OCI-LY1 (cell line): Measurements from ENCODE around the gene COL15A1.

Experiments
- H2AFZ ChIP-seq: fragments of 200-600 bp; sonication (generic), shearing (Covaris generic); 2 replicates; pipeline ENCODE4 v1.6.0; 2014; ENCODE audit warnings: antibody characterized with exemption, mild to moderate bottlenecking, low read length
- H3F3A ChIP-seq: fragments of 200-600 bp; sonication (generic), shearing (Covaris generic); 2 replicates; pipeline ENCODE4 v1.6.0; 2014; ENCODE audit warnings: mild to moderate bottlenecking, antibody characterized with exemption, low read length, moderate library complexity; ENCODE audit not compliant: insufficient read depth
- H3K27ac ChIP-seq: fragments of 200-600 bp; sonication (generic); 2 replicates; pipeline ENCODE4 v1.5.1; 2014; ENCODE audit warnings: low read length, mixed run types, mild to moderate bottlenecking, low read depth; ENCODE audit not compliant: poor library complexity, severe bottlenecking
- H3K27me3 ChIP-seq: fragments of 200-600 bp; sonication (generic); 2 replicates; pipeline ENCODE4 v1.6.0; 2014; ENCODE audit warnings: antibody characterized with exemption, mild to moderate bottlenecking, low read length, moderate library complexity; ENCODE audit not compliant: insufficient read depth
- H3K36me3 ChIP-seq: fragments of 200-600 bp; sonication (generic); 2 replicates; pipeline ENCODE4 v1.6.1; 2014; ENCODE audit warnings: mild to moderate bottlenecking, antibody characterized with exemption, low read length, moderate library complexity, mixed read lengths; ENCODE audit not compliant: insufficient read depth
- H3K4me1 ChIP-seq: fragments of 200-600 bp; sonication (generic); 2 replicates; pipeline ENCODE4 v1.5.1; 2014; ENCODE audit warnings: mild to moderate bottlenecking, low read length, moderate library complexity; ENCODE audit not compliant: insufficient read depth, severe bottlenecking
- H3K4me2 ChIP-seq: fragments of 200-600 bp; sonication (generic), shearing (Covaris generic); 2 replicates; pipeline ENCODE4 v1.6.1; 2014; ENCODE audit warnings: low read length
- H3K4me3 ChIP-seq: fragments of 200-600 bp; sonication (generic); 2 replicates; pipeline ENCODE4 v1.5.1; 2014; ENCODE audit warnings: low read length, low read depth, mild to moderate bottlenecking, mixed read lengths; ENCODE audit not compliant: poor library complexity, severe bottlenecking
- H3K79me2 ChIP-seq: fragments of 200-600 bp; shearing (Covaris generic); 2 replicates; pipeline ENCODE4 v1.6.1; 2016; ENCODE audit warnings: mixed run types, low read length, mixed read lengths; ENCODE audit not compliant: insufficient read depth
- H3K9ac ChIP-seq: fragments of 200-600 bp; sonication (generic), shearing (Covaris generic); 2 replicates; pipeline ENCODE4 v1.6.1; 2014; ENCODE audit warnings: mild to moderate bottlenecking, low read length, mixed read lengths
- H3K9me2 ChIP-seq: fragments of 200-600 bp; sonication (generic), shearing (Covaris generic); 2 replicates; pipeline ENCODE4 v1.6.1; 2014; ENCODE audit warnings: low read depth, mild to moderate bottlenecking, low read length, mixed read lengths
- H3K9me3 ChIP-seq: fragments of 200-600 bp; shearing (Covaris generic); 2 replicates; pipeline ENCODE4 v1.6.1; 2014; ENCODE audit warnings: low read length, mixed read lengths
- H4K20me1 ChIP-seq: fragments of 200-600 bp; sonication (generic), shearing (Covaris generic); 2 replicates; pipeline ENCODE4 v1.6.0; 2016; ENCODE audit warnings: mild to moderate bottlenecking, low read length; ENCODE audit not compliant: insufficient read depth
- EZH2 ChIP-seq: fragments of 200-600 bp; sonication (generic), shearing (Covaris generic); IDR thresholded peaks from 2 replicates; pipeline ENCODE4 v1.8.0; 2017; ENCODE audit warnings: borderline replicate concordance, mixed run types, mild to moderate bottlenecking, antibody characterized with exemption, low read length, moderate library complexity, mixed read lengths
- TF ChIP-seq, protein P1 (sequence below): fragments of 200-600 bp; sonication (generic), shearing (Covaris generic); IDR thresholded peaks from 2 replicates; pipeline ENCODE4 v1.5.1; 2017; ENCODE audit warnings: mild to moderate bottlenecking, antibody characterized with exemption, low read length, moderate library complexity, mixed read lengths

COL15A1 gene

DNA sequence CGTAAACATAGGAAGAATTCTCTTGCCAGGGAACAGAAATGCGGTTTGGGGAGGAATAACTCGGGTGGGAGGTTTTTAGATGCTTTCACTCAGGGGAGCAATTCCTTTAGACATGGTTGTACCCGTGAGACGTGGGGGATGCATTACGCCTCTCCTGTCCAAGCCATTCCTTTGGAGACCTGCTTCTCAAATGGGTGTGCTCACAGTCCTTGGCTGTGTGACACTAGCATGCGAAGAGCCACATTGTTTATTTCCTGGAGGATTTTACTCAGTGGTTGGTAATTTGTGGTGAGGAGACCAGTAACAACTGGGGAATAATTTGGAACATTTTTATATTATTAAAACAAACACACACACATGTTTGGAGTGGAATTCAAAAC is 18.5 kb downstream of the COL15A1 start:
- Histone ChIP-seq H3K4me3 (no peak overlapping the region), H3K79me2 (no peaks in the 10 kb centered on the region), H3F3A (no peaks in the 10 kb centered on the region), H4K20me1 (no peaks in the 10 kb centered on the region), H3K36me3 (no peaks in the 10 kb centered on the region), H3K9me3 (no peaks in the 10 kb centered on the region), H3K9ac (no peak overlapping the region), H3K27me3 (no peaks in the 10 kb centered on the region), H3K4me2 (no peak overlapping the region), H3K9me2 (no peaks in the 10 kb centered on the region), H3K27ac (no peak overlapping the region), H3K4me1 (no peaks in the 10 kb centered on the region), H2AFZ (no peak overlapping the region)
- no peak for TF ChIP-seq EZH2
- TF ChIP-seq, protein P1, sequence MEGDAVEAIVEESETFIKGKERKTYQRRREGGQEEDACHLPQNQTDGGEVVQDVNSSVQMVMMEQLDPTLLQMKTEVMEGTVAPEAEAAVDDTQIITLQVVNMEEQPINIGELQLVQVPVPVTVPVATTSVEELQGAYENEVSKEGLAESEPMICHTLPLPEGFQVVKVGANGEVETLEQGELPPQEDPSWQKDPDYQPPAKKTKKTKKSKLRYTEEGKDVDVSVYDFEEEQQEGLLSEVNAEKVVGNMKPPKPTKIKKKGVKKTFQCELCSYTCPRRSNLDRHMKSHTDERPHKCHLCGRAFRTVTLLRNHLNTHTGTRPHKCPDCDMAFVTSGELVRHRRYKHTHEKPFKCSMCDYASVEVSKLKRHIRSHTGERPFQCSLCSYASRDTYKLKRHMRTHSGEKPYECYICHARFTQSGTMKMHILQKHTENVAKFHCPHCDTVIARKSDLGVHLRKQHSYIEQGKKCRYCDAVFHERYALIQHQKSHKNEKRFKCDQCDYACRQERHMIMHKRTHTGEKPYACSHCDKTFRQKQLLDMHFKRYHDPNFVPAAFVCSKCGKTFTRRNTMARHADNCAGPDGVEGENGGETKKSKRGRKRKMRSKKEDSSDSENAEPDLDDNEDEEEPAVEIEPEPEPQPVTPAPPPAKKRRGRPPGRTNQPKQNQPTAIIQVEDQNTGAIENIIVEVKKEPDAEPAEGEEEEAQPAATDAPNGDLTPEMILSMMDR, result no peak

DNA sequence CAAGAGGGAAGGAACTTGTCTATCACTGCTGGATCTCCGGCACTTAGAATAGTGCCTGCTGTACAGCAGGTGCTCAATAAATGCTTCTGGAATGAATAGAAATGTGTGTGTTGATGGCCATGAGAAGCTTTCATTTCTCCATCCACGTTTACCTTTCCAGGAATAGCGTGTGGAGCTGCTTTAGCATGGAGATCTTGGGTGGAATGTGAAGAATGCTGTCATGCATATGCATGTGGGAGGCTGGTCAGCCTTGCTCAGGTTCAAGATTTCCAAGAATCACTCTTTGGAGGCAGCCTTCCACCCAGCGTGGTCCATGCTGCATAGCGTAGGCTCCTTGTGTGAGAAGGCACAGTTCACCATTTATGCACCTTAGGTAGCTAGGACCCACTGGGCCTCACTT is 19.2 kb downstream of the COL15A1 start:
- Histone ChIP-seq H3K4me2 (no peak overlapping the region), H3K36me3 (no peaks in the 10 kb centered on the region), H3K27ac (no peak overlapping the region), H3K4me1 (no peaks in the 10 kb centered on the region), H3K9ac (no peak overlapping the region), H3K79me2 (no peaks in the 10 kb centered on the region), H3K9me2 (no peaks in the 10 kb centered on the region), H2AFZ (no peak overlapping the region), H3K4me3 (no peak overlapping the region), H3K9me3 (no peaks in the 10 kb centered on the region), H3F3A (no peaks in the 10 kb centered on the region), H4K20me1 (no peaks in the 10 kb centered on the region), H3K27me3 (no peaks in the 10 kb centered on the region)
- TF ChIP-seq, protein P1, result no peak
- TF ChIP-seq EZH2, result no peak

DNA sequence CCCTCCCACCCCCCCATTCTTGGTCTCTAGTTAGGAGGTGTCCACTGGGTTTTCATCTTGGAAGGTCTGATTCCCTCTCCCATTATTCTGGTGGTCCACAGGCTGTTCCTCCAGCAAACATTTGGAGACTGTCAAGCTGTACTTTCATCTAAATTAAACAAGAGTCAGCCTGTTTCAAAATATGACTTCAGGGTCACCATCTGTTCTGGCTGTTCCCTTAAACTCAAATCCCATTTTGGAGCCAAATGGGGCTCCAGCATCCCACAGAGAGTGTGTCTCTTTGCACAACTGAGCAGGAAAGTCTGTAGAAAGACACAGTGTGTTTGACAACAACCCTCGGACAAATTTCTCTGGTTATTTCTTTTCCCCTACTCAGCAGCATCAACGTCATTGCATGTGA is 20.5 kb downstream of the COL15A1 start:
- Histone ChIP-seq H3K4me1 (no peaks in the 10 kb centered on the region), H3K4me3 (no peak overlapping the region), H3K9me3 (no peaks in the 10 kb centered on the region), H2AFZ (no peak overlapping the region), H3K27ac (no peak overlapping the region), H3F3A (no peaks in the 10 kb centered on the region), H3K27me3 (no peaks in the 10 kb centered on the region; the same call in 1 of the 2 replicates), H3K79me2 (no peaks in the 10 kb centered on the region), H3K4me2 (no peak overlapping the region), H4K20me1 (no peaks in the 10 kb centered on the region), H3K9me2 (no peaks in the 10 kb centered on the region), H3K9ac (no peak overlapping the region), H3K36me3 (no peaks in the 10 kb centered on the region)
- TF ChIP-seq EZH2, result no peak
- TF ChIP-seq, protein P1, result no peak
